OCI-LY1 (cell line): ENCODE data around the gene MPRIP.

ENCODE experiments used
- H2AFZ ChIP-seq: fragments of 200-600 bp; sonication (generic), shearing (Covaris generic); 2 replicates; pipeline ENCODE4 v1.6.0; 2014; ENCODE audit warnings: antibody characterized with exemption, mild to moderate bottlenecking, low read length
- H3F3A ChIP-seq: fragments of 200-600 bp; sonication (generic), shearing (Covaris generic); 2 replicates; pipeline ENCODE4 v1.6.0; 2014; ENCODE audit warnings: mild to moderate bottlenecking, antibody characterized with exemption, low read length, moderate library complexity; ENCODE audit not compliant: insufficient read depth
- H3K27ac ChIP-seq: fragments of 200-600 bp; sonication (generic); 2 replicates; pipeline ENCODE4 v1.5.1; 2014; ENCODE audit warnings: low read length, mixed run types, mild to moderate bottlenecking, low read depth; ENCODE audit not compliant: poor library complexity, severe bottlenecking
- H3K27me3 ChIP-seq: fragments of 200-600 bp; sonication (generic); 2 replicates; pipeline ENCODE4 v1.6.0; 2014; ENCODE audit warnings: antibody characterized with exemption, mild to moderate bottlenecking, low read length, moderate library complexity; ENCODE audit not compliant: insufficient read depth
- H3K36me3 ChIP-seq: fragments of 200-600 bp; sonication (generic); 2 replicates; pipeline ENCODE4 v1.6.1; 2014; ENCODE audit warnings: mild to moderate bottlenecking, antibody characterized with exemption, low read length, moderate library complexity, mixed read lengths; ENCODE audit not compliant: insufficient read depth
- H3K4me1 ChIP-seq: fragments of 200-600 bp; sonication (generic); 2 replicates; pipeline ENCODE4 v1.5.1; 2014; ENCODE audit warnings: mild to moderate bottlenecking, low read length, moderate library complexity; ENCODE audit not compliant: insufficient read depth, severe bottlenecking
- H3K4me2 ChIP-seq: fragments of 200-600 bp; sonication (generic), shearing (Covaris generic); 2 replicates; pipeline ENCODE4 v1.6.1; 2014; ENCODE audit warnings: low read length
- H3K4me3 ChIP-seq: fragments of 200-600 bp; sonication (generic); 2 replicates; pipeline ENCODE4 v1.5.1; 2014; ENCODE audit warnings: low read length, low read depth, mild to moderate bottlenecking, mixed read lengths; ENCODE audit not compliant: poor library complexity, severe bottlenecking
- H3K79me2 ChIP-seq: fragments of 200-600 bp; shearing (Covaris generic); 2 replicates; pipeline ENCODE4 v1.6.1; 2016; ENCODE audit warnings: mixed run types, low read length, mixed read lengths; ENCODE audit not compliant: insufficient read depth
- H3K9ac ChIP-seq: fragments of 200-600 bp; sonication (generic), shearing (Covaris generic); 2 replicates; pipeline ENCODE4 v1.6.1; 2014; ENCODE audit warnings: mild to moderate bottlenecking, low read length, mixed read lengths
- H3K9me2 ChIP-seq: fragments of 200-600 bp; sonication (generic), shearing (Covaris generic); 2 replicates; pipeline ENCODE4 v1.6.1; 2014; ENCODE audit warnings: low read depth, mild to moderate bottlenecking, low read length, mixed read lengths
- H3K9me3 ChIP-seq: fragments of 200-600 bp; shearing (Covaris generic); 2 replicates; pipeline ENCODE4 v1.6.1; 2014; ENCODE audit warnings: low read length, mixed read lengths
- H4K20me1 ChIP-seq: fragments of 200-600 bp; sonication (generic), shearing (Covaris generic); 2 replicates; pipeline ENCODE4 v1.6.0; 2016; ENCODE audit warnings: mild to moderate bottlenecking, low read length; ENCODE audit not compliant: insufficient read depth
- CTCF ChIP-seq: fragments of 200-600 bp; sonication (generic), shearing (Covaris generic); IDR thresholded peaks from 2 replicates; pipeline ENCODE4 v1.5.1; 2017; ENCODE audit warnings: mild to moderate bottlenecking, antibody characterized with exemption, low read length, moderate library complexity, mixed read lengths
- EZH2 ChIP-seq: fragments of 200-600 bp; sonication (generic), shearing (Covaris generic); IDR thresholded peaks from 2 replicates; pipeline ENCODE4 v1.8.0; 2017; ENCODE audit warnings: borderline replicate concordance, mixed run types, mild to moderate bottlenecking, antibody characterized with exemption, low read length, moderate library complexity, mixed read lengths

MPRIP gene

GRCh38 chr17:17069849-17070248, 27.6 kb downstream of the MPRIP start:
- Histone ChIP-seq H3K27me3 (no peaks in the 10 kb centered on the region), H3K9me2 (no peaks in the 10 kb centered on the region), H4K20me1 (no peaks in the 10 kb centered on the region), H3K27ac (no peak overlapping the region), H3K4me2 (no peak overlapping the region), H3K9me3 (no peaks in the 10 kb centered on the region), H3K9ac (no peak overlapping the region), H3F3A (no peaks in the 10 kb centered on the region), H2AFZ (no peak overlapping the region), H3K36me3 (no peaks in the 10 kb centered on the region; the same call in 1 of the 2 replicates), H3K4me3 (no peak overlapping the region), H3K79me2 (peaks cover 55% of the 10 kb centered on the region), H3K4me1 (peaks cover 22% of the 10 kb centered on the region)
- TF ChIP-seq CTCF (no peak), EZH2 (no peak)

GRCh38 chr17:17070931-17071330, 28.7 kb downstream of the MPRIP start:
- no peak overlapping the region for H3K4me2 ChIP-seq
- no peak overlapping the region for H3K4me3 ChIP-seq
- H2AFZ ChIP-seq, result no peak overlapping the region
- no peaks in the 10 kb centered on the region for H3F3A ChIP-seq
- no peaks in the 10 kb centered on the region for H3K9me3 ChIP-seq
- no peaks in the 10 kb centered on the region; the same call in 1 of the 2 replicates for H3K36me3 ChIP-seq
- no peaks in the 10 kb centered on the region for H3K9me2 ChIP-seq
- no peak overlapping the region for H3K9ac ChIP-seq
- peaks cover 51% of the 10 kb centered on the region for H3K79me2 ChIP-seq
- H3K27me3 ChIP-seq, result no peaks in the 10 kb centered on the region
- no peak for TF ChIP-seq EZH2
- no peak for TF ChIP-seq CTCF
- H3K27ac ChIP-seq, result no peak overlapping the region
- peaks cover 33% of the 10 kb centered on the region for H3K4me1 ChIP-seq
- no peaks in the 10 kb centered on the region for H4K20me1 ChIP-seq

GRCh38 chr17:17071531-17072360, 29.5 kb downstream of the MPRIP start:
- Histone ChIP-seq H4K20me1 (no peaks in the 10 kb centered on the region), H2AFZ (no peak overlapping the region), H3K36me3 (no peaks in the 10 kb centered on the region; the same call in 1 of the 2 replicates), H3K4me2 (no peak overlapping the region), H3K79me2 (peaks cover 44% of the 10 kb centered on the region), H3K27me3 (no peaks in the 10 kb centered on the region), H3K9ac (no peak overlapping the region), H3K9me2 (no peaks in the 10 kb centered on the region), H3K9me3 (no peaks in the 10 kb centered on the region), H3K27ac (no peak overlapping the region), H3K4me1 (peaks cover 33% of the 10 kb centered on the region), H3K4me3 (no peak overlapping the region), H3F3A (no peaks in the 10 kb centered on the region)
- TF ChIP-seq CTCF, result no peak
- no peak for TF ChIP-seq EZH2
